ENCODE results near the gene CCL1. TPM values are rescaled to one million over a fixed set of nuclear protein-coding genes. Genes with fewer than 3 reads are reported as not detected.

The CCL1 gene
- total and polyA plus RNA-seq, 2 of the 4 experiments (the other 2 are of a cell fraction): not detected

- BruUV-seq (replicated peaks): no TSS peak
Measured at GRCh38 chr17:34364751-34365150, 1.7 kb upstream of the CCL1 start.

More at GRCh38 chr17:34364751-34365150, 1.7 kb upstream of the CCL1 start:
- 54% methylated on average over 2 of the region's 2 CpGs; no CpG with 5 or more reads in 1 of the 2 experiments for WGBS, 2 experiments (ENCODE audit: extremely low coverage in 2 of 2, insufficient read length in 1 of 2)
- ATAC-seq (ENCODE audit: low read depth) (no peak), DNase-seq (no peak)
- no peaks in the 10 kb centered on the region for H3K79me1 ChIP-seq (ENCODE audit: low read depth in 1 of 2, low read length in 2 of 2)
- in situ Hi-C loops (cut with MboI; ENCODE audit: low sequenced_read_pairs) (loop anchor here (5.0 to 10.0 kb wide), 2 partner anchors 167 to 590 kb away; no protein-coding TSS in a partner anchor), dilution Hi-C loops (cut with HindIII; ENCODE audit: low sequenced_read_pairs, unreplicated experiment) (no loop called here), intact Hi-C loops (cut with micrococcal nuclease) (no loop called here)
- H4K20me1 ChIP-seq (ENCODE audit: insufficient read depth, low read length): no peaks in the 10 kb centered on the region
- no peak overlapping the region for H3K4me2 ChIP-seq (ENCODE audit: low read depth, low read length)
- H3K18ac ChIP-seq (ENCODE audit: low read depth, low read length): no peak overlapping the region
- H2BK120ac ChIP-seq (ENCODE audit: low read depth, low read length): no peak overlapping the region
- no peak overlapping the region for H4K91ac ChIP-seq (ENCODE audit: insufficient read depth, low read depth, low read length)
- no peak overlapping the region for H2BK15ac ChIP-seq (ENCODE audit: low read depth, low read length)
- H3K9ac ChIP-seq (ENCODE audit: low read depth, low read length): no peak overlapping the region
- no peak overlapping the region for H2BK20ac ChIP-seq (ENCODE audit: low read depth, low read length)
- ChIA-PET POLR2A (ENCODE audit: unreplicated experiment) (no interaction called here), CTCF (no interaction called here)
- no peak overlapping the region for H3K4ac ChIP-seq (ENCODE audit: low read depth, low read length)
- H3K14ac ChIP-seq (replicated peaks; ENCODE audit: low read depth, low read length): no peak overlapping the region
- H3K9me1 ChIP-seq (ENCODE audit: insufficient read depth, low read length): no peaks in the 10 kb centered on the region
- H2BK5ac ChIP-seq (ENCODE audit: low read depth, low read length, poor library complexity, severe bottlenecking): no peak overlapping the region
- no peak overlapping the region for H3K27ac ChIP-seq (ENCODE audit: insufficient read depth, low read length)
- H3K9me3 ChIP-seq (ENCODE audit: control insufficient read depth, insufficient read depth, low read length): no peaks in the 10 kb centered on the region
- H3K36me3 ChIP-seq (ENCODE audit: control insufficient read depth, insufficient read depth, low read length): no peaks in the 10 kb centered on the region
- H3K4me3 ChIP-seq (ENCODE audit: insufficient read depth, low read depth, low read length): no peak overlapping the region
- no peak overlapping the region for H2AK9ac ChIP-seq (replicated peaks; ENCODE audit: low read depth, low read length, poor library complexity)
- H3K56ac ChIP-seq (ENCODE audit: extremely low read depth, insufficient read depth, low read length): no peak overlapping the region
- no peaks in the 10 kb centered on the region for H3K4me1 ChIP-seq (ENCODE audit: control insufficient read depth, insufficient read depth, low read length)
- no peak overlapping the region for H4K5ac ChIP-seq (ENCODE audit: low read depth, low read length)
- no peak overlapping the region for H2AFZ ChIP-seq (replicated peaks; ENCODE audit: low read length, poor library complexity)
- no peak overlapping the region for H2AK5ac ChIP-seq (ENCODE audit: low read depth, low read length)
- no peak overlapping the region for H3K23ac ChIP-seq (ENCODE audit: low read depth, low read length)
- peaks cover 21% of the 10 kb centered on the region for H3K27me3 ChIP-seq (ENCODE audit: control insufficient read depth, insufficient read depth, low read length)
- no peak for TF ChIP-seq MAFK (IDR thresholded peaks at IDR 0.05; ENCODE audit: low read depth, low read length)
- TF ChIP-seq RFX5 (IDR thresholded peaks at IDR 0.05; ENCODE audit: low read depth, low read length): no peak
- no peak for TF ChIP-seq CHD1 (IDR thresholded peaks at IDR 0.05; ENCODE audit: low read depth, low read length)
- no peak for TF ChIP-seq CEBPB (IDR thresholded peaks at IDR 0.05; ENCODE audit: low read depth, low read length)
- no peak for TF ChIP-seq RCOR1 (IDR thresholded peaks at IDR 0.05; ENCODE audit: insufficient replicate concordance, low read length)
- no peak for TF ChIP-seq POLR2A (IDR thresholded peaks at IDR 0.05; ENCODE audit: low read depth, low read length)
- no peak for TF ChIP-seq MXI1 (IDR thresholded peaks at IDR 0.05; ENCODE audit: borderline replicate concordance, low read depth, low read length)
- no peak for TF ChIP-seq NFE2L2 (IDR thresholded peaks at IDR 0.05; ENCODE audit: low read depth, low read length)
- no peak for TF ChIP-seq SMC3 (IDR thresholded peaks at IDR 0.05; ENCODE audit: low read depth, low read length)
- no peak for TF ChIP-seq ELK1 (IDR thresholded peaks at IDR 0.05; ENCODE audit: borderline replicate concordance, low read depth, low read length)
- TF ChIP-seq BHLHE40 (IDR thresholded peaks at IDR 0.05; ENCODE audit: low read depth, low read length): no peak
- no peak for TF ChIP-seq FOS (IDR thresholded peaks at IDR 0.05; ENCODE audit: low read depth, low read length)
- no peak for TF ChIP-seq MAZ (IDR thresholded peaks at IDR 0.05; ENCODE audit: borderline replicate concordance, low read depth, low read length)
- TF ChIP-seq CTCF (conservative IDR thresholded peaks at IDR 0.05; ENCODE audit: low read depth, low read length): no peak
- TF ChIP-seq RAD21 (IDR thresholded peaks at IDR 0.05; ENCODE audit: low read length): no peak
- no peak for TF ChIP-seq USF2 (IDR thresholded peaks at IDR 0.05; ENCODE audit: low read depth, low read length)
- H4K8ac ChIP-seq (ENCODE audit: low read depth in 2 of 2, low read length in 2 of 2): no peak overlapping the region

All from IMR-90 (cell line).